Subcutaneous adipose tissue (tissue), 4 donors: ENCODE measurements around the gene EML5. TPM values are rescaled to one million over a fixed set of nuclear protein-coding genes. Genes with fewer than 3 reads are reported as not detected.

ENCODE experiments used
- CTCF ChIP-seq: fragments of 450-650 bp; IDR thresholded peaks from one replicate; pipeline ENCODE4 v1.5.1; 2016; ENCODE audit warnings: low read depth, mild to moderate bottlenecking, control low read depth, antibody characterized with exemption, moderate library complexity
- total RNA-seq, 4 donors: library from RNA; depleted of rRNA; stranded (reverse); fragments of >200 nt; gene quantifications; one replicate each; pipeline ENCODE4 v1.1.0, GENCODE V29; 2016

EML5 gene
- total RNA-seq, 4 donors from 2014 or later, result 0.19 to 1.1 (median 0.33) TPM

- TF ChIP-seq CTCF, result no peak
Measured at GRCh38 chr14:88597601-88598000, 195.2 kb downstream of the EML5 start.

- no peak for TF ChIP-seq CTCF
Measured at GRCh38 chr14:88597038-88597437, 195.7 kb downstream of the EML5 start.

- no peak for TF ChIP-seq CTCF
Measured at GRCh38 chr14:88592031-88592430, 200.7 kb downstream of the EML5 start.

GRCh38 chr14:88590173-88590572 lies 202.6 kb downstream of the EML5 start:
- TF ChIP-seq CTCF, result no peak

GRCh38 chr14:88588081-88588480 lies 204.7 kb downstream of the EML5 start:
- no peak for TF ChIP-seq CTCF

GRCh38 chr14:88584451-88584850 lies 208.3 kb downstream of the EML5 start:
- TF ChIP-seq CTCF, result no peak

- TF ChIP-seq CTCF, result no peak
Measured at GRCh38 chr14:88576222-88576621, 216.5 kb downstream of the EML5 start.
